HCT116 (cell line): ENCODE results near the gene NID2. TPM values are rescaled to one million over a fixed set of nuclear protein-coding genes. Genes with fewer than 3 reads are reported as not detected.

Experiments
- ATAC-seq: fragments of 200-7000 bp; cut with Tn5 transposase; 2 replicates; pipeline ENCODE4 v1.9.1; 2020; ENCODE audit warnings: mild to moderate bottlenecking, moderate library complexity
- BruUV-seq: library from RNA; stranded (reverse); fragments of 400-500 nt; replicated peaks from 2 replicates; lab custom pipeline; 2021; lab: Mats Ljungman, UMichigan
- CTCF ChIA-PET: fragments of 300-600 bp; sonication (Branson Sonifier 250); formaldehyde crosslinking; loops from one replicate; lab custom pipeline; 2021; ENCODE audit warnings: antibody characterized with exemption; lab: Charles Lee
- POLR2A ChIA-PET: fragments of 300-600, 350-600 bp; sonication (Branson Sonifier 250); formaldehyde crosslinking; loops from one replicate; lab custom pipeline; 2021; ENCODE audit warnings: antibody characterized with exemption; lab: Charles Lee
- RAD21 ChIA-PET, 2 experiments: fragments of 300-600 bp; sonication (Branson Sonifier 250); formaldehyde crosslinking; loops; one replicate each; lab custom pipeline; 2023; ENCODE audit warnings: low total read pairs in 2 of 2; ENCODE audit not compliant: uncharacterized antibody in 2 of 2, unreplicated experiment in 2 of 2, low non-redundant PET in 1 of 2; lab: Charles Lee
- DNase-seq: peaks from one replicate; pipeline ENCODE4 v3.0.0-alpha.2; 2010; ENCODE audit warnings: low read depth, low spot score
- H2AFZ ChIP-seq: fragments of 200-600 bp; shearing (Covaris generic), sonication (generic); 2 replicates; pipeline ENCODE4 v1.6.1; 2017; ENCODE audit warnings: low read depth, mixed run types, mixed read lengths, antibody characterized with exemption, low read length; ENCODE audit not compliant: poor library complexity, severe bottlenecking
- H3K27ac ChIP-seq: 2 replicates; pipeline ENCODE4 v1.5.1; 2012; ENCODE audit warnings: low read depth, low read length
- H3K27me3 ChIP-seq: fragments of 200-600 bp; sonication (generic); 2 replicates; pipeline ENCODE4 v1.6.1; 2016; ENCODE audit warnings: mixed run types, low read length, mixed read lengths; ENCODE audit not compliant: insufficient read depth
- H3K36me3 ChIP-seq, 2 experiments: fragments of 200-500 bp in 1 of 2; fragments of 200-600 bp in 1 of 2; sonication (Bioruptor generic) in 1 of 2; sonication (generic) in 1 of 2; 2 replicates each; pipeline versions ENCODE4 v1.5.1 to v1.6.1; 2014 to 2016; ENCODE audit warnings: low read length in 2 of 2, inconsistent platforms in 1 of 2, mixed read lengths in 1 of 2, mixed run types in 1 of 2; ENCODE audit not compliant: insufficient read depth in 2 of 2, control insufficient read depth in 1 of 2
- H3K4me1 ChIP-seq, 2 experiments: fragments of 200-600 bp in 1 of 2; sonication (generic) in 1 of 2; 2 replicates each; pipeline versions ENCODE4 v1.5.1 to v1.6.1; 2012 to 2017; ENCODE audit warnings: low read length in 2 of 2, inconsistent platforms in 1 of 2, mild to moderate bottlenecking in 1 of 2, mixed read lengths in 1 of 2, mixed run types in 1 of 2, moderate library complexity in 1 of 2; ENCODE audit not compliant: insufficient read depth in 2 of 2, control insufficient read depth in 1 of 2
- H3K4me2 ChIP-seq: fragments of 200-600 bp; sonication (generic); 2 replicates; pipeline ENCODE4 v1.6.1; 2017; ENCODE audit warnings: mixed run types, low read length, mixed read lengths
- H3K4me3 ChIP-seq, 2 experiments: fragments of 200-600 bp in 1 of 2; sonication (generic) in 1 of 2; replicated peaks in 1 of 2; 2 replicates each; pipeline ENCODE4 v1.5.1; 2011 to 2016; ENCODE audit warnings: low read length in 2 of 2, control low read depth in 1 of 2, low read depth in 1 of 2, mild to moderate bottlenecking in 1 of 2, mixed read lengths in 1 of 2, mixed run types in 1 of 2
- H3K79me2 ChIP-seq: fragments of 200-600 bp; sonication (generic); 2 replicates; pipeline ENCODE4 v1.6.1; 2017; ENCODE audit warnings: mild to moderate bottlenecking, mixed run types, low read length, moderate library complexity, mixed read lengths; ENCODE audit not compliant: insufficient read depth
- H3K9ac ChIP-seq: fragments of 200-600 bp; sonication (generic); 2 replicates; pipeline ENCODE4 v1.6.1; 2016; ENCODE audit warnings: low read length, mixed read lengths
- H3K9me2 ChIP-seq: fragments of 200-600 bp; sonication (generic), shearing (Covaris generic); 2 replicates; pipeline ENCODE4 v1.6.1; 2017; ENCODE audit warnings: mixed run types, mild to moderate bottlenecking, moderate library complexity; ENCODE audit not compliant: insufficient read depth
- H3K9me3 ChIP-seq, 2 experiments: fragments of 200-500 bp in 1 of 2; fragments of 200-600 bp in 1 of 2; sonication (Bioruptor generic) in 1 of 2; sonication (generic) in 1 of 2; 2 replicates each; pipeline ENCODE4 v1.6.1; 2014 to 2017; ENCODE audit warnings: low read length in 2 of 2, mixed read lengths in 2 of 2, inconsistent platforms in 1 of 2, low read depth in 1 of 2, mild to moderate bottlenecking in 1 of 2, mixed run types in 1 of 2, moderate library complexity in 1 of 2; ENCODE audit not compliant: control insufficient read depth in 1 of 2, insufficient read depth in 1 of 2
- H4K20me1 ChIP-seq: fragments of 200-600 bp; sonication (generic), shearing (Covaris generic); 2 replicates; pipeline ENCODE4 v1.6.1; 2017; ENCODE audit warnings: mixed run types, mild to moderate bottlenecking, moderate library complexity; ENCODE audit not compliant: insufficient read depth
- CBX3 ChIP-seq: IDR thresholded peaks from 2 replicates; pipeline ENCODE4 v1.6.1; 2012; ENCODE audit warnings: low read depth
- CEBPB ChIP-seq: IDR thresholded peaks from 2 replicates; pipeline ENCODE4 v1.6.1; 2012; ENCODE audit warnings: low read depth
- EGR1 ChIP-seq: IDR thresholded peaks from 2 replicates; pipeline ENCODE4 v1.6.1; 2012; ENCODE audit warnings: low read depth
- ELF1 ChIP-seq: IDR thresholded peaks from 2 replicates; pipeline ENCODE4 v1.6.1; 2012; ENCODE audit warnings: low read depth, borderline replicate concordance
- EZH2 ChIP-seq: fragments of 200-600 bp; sonication (generic); IDR thresholded peaks from 2 replicates; pipeline ENCODE4 v1.6.1; 2017; ENCODE audit warnings: antibody characterized with exemption, mixed run types
- POLR2AphosphoS5 ChIP-seq: IDR thresholded peaks from 2 replicates; pipeline ENCODE4 v1.6.1; 2011; ENCODE audit warnings: mild to moderate bottlenecking, low read depth, low read length, moderate library complexity
- RAD21 ChIP-seq: IDR thresholded peaks from 2 replicates; pipeline ENCODE4 v1.6.1; 2012; ENCODE audit warnings: low read depth, mild to moderate bottlenecking
- SIN3A ChIP-seq: IDR thresholded peaks from 2 replicates; pipeline ENCODE4 v1.6.1; 2012; ENCODE audit warnings: low read depth
- SP1 ChIP-seq: IDR thresholded peaks from 2 replicates; pipeline ENCODE4 v1.6.1; 2012; ENCODE audit warnings: low read depth
- SRF ChIP-seq: IDR thresholded peaks from 2 replicates; pipeline ENCODE4 v1.6.1; 2012; ENCODE audit warnings: low read depth
- intact Hi-C: fragments of 100-400 bp; cut with micrococcal nuclease; formaldehyde crosslinking; loops from 2 replicates; pipeline ENCODE4 v1.10.0; 2022
- total RNA-seq: library from RNA; stranded (reverse); gene quantifications from one replicate; pipeline ENCODE4 v1.2.1, GENCODE V29; 2021; ENCODE audit not compliant: unreplicated experiment
- TF ChIP-seq, protein P1 (sequence below), 3 experiments: fragments of 200-600 bp in 1 of 3; sonication (generic) in 1 of 3; IDR thresholded peaks in 2 of 3; conservative IDR thresholded peaks in 1 of 3; 2 replicates each; pipeline ENCODE4 v1.5.1; 2012 to 2017; ENCODE audit warnings: low read depth in 2 of 3, low read length in 2 of 3, antibody characterized with exemption in 1 of 3, borderline replicate concordance in 1 of 3, control low read depth in 1 of 3, mild to moderate bottlenecking in 1 of 3, mixed read lengths in 1 of 3, mixed run types in 1 of 3, moderate library complexity in 1 of 3; ENCODE audit not compliant: insufficient read depth in 1 of 3
- TF ChIP-seq, protein P2 (sequence below): IDR thresholded peaks from 2 replicates; pipeline ENCODE4 v1.6.1; 2012; ENCODE audit warnings: low read depth
- TF ChIP-seq, protein P3 (sequence below): IDR thresholded peaks from 2 replicates; pipeline ENCODE4 v1.6.1; 2012

NID2 gene
- total RNA-seq, 1 experiment from 2014 or later = 0.84 TPM

DNA sequence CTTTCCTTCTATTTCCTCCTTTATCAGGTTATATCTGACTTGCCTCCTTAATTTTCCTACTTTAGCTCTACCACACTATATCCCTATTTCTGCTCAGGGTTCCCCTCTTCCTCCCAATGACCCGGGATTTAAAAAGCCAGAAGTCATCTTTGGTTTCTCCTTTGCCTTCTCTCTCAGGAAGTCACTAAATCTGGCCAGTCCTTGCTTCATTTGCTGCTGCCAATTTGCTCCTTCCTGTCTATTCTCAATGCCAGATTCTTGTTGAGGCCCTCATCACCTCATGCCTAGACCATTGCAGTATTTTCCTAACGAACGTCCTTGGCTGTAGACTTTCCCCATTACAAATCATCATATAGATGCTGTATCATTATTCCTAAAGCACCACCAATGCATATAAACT is 26.5 kb upstream of the NID2 start:
- H3K79me2 ChIP-seq = no peaks in the 10 kb centered on the region
- TF ChIP-seq EGR1 (no peak), CBX3 (no peak), SP1 (no peak), RAD21 (no peak), ELF1 (no peak), EZH2 (no peak), CEBPB (no peak), POLR2AphosphoS5 (no peak), SRF (no peak), SIN3A (no peak)
- TF ChIP-seq, protein P1, sequence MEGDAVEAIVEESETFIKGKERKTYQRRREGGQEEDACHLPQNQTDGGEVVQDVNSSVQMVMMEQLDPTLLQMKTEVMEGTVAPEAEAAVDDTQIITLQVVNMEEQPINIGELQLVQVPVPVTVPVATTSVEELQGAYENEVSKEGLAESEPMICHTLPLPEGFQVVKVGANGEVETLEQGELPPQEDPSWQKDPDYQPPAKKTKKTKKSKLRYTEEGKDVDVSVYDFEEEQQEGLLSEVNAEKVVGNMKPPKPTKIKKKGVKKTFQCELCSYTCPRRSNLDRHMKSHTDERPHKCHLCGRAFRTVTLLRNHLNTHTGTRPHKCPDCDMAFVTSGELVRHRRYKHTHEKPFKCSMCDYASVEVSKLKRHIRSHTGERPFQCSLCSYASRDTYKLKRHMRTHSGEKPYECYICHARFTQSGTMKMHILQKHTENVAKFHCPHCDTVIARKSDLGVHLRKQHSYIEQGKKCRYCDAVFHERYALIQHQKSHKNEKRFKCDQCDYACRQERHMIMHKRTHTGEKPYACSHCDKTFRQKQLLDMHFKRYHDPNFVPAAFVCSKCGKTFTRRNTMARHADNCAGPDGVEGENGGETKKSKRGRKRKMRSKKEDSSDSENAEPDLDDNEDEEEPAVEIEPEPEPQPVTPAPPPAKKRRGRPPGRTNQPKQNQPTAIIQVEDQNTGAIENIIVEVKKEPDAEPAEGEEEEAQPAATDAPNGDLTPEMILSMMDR (IDR thresholded peaks at IDR 0.05 in 2 of 3, conservative IDR thresholded peaks at IDR 0.05 in 1 of 3; ENCODE audit: borderline replicate concordance in 1 of 3, insufficient read depth in 1 of 3, low read depth in 2 of 3, low read length in 2 of 3) = no peak
- TF ChIP-seq, protein P2, sequence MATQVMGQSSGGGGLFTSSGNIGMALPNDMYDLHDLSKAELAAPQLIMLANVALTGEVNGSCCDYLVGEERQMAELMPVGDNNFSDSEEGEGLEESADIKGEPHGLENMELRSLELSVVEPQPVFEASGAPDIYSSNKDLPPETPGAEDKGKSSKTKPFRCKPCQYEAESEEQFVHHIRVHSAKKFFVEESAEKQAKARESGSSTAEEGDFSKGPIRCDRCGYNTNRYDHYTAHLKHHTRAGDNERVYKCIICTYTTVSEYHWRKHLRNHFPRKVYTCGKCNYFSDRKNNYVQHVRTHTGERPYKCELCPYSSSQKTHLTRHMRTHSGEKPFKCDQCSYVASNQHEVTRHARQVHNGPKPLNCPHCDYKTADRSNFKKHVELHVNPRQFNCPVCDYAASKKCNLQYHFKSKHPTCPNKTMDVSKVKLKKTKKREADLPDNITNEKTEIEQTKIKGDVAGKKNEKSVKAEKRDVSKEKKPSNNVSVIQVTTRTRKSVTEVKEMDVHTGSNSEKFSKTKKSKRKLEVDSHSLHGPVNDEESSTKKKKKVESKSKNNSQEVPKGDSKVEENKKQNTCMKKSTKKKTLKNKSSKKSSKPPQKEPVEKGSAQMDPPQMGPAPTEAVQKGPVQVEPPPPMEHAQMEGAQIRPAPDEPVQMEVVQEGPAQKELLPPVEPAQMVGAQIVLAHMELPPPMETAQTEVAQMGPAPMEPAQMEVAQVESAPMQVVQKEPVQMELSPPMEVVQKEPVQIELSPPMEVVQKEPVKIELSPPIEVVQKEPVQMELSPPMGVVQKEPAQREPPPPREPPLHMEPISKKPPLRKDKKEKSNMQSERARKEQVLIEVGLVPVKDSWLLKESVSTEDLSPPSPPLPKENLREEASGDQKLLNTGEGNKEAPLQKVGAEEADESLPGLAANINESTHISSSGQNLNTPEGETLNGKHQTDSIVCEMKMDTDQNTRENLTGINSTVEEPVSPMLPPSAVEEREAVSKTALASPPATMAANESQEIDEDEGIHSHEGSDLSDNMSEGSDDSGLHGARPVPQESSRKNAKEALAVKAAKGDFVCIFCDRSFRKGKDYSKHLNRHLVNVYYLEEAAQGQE = no peak
- TF ChIP-seq, protein P3, sequence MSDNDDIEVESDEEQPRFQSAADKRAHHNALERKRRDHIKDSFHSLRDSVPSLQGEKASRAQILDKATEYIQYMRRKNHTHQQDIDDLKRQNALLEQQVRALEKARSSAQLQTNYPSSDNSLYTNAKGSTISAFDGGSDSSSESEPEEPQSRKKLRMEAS = no peak
- ChIA-PET POLR2A (no interaction called here), CTCF (no interaction called here), RAD21 (no interaction called here)
- H3K27ac ChIP-seq = no peak overlapping the region
- H3K9ac ChIP-seq = no peak overlapping the region
- H2AFZ ChIP-seq = no peak overlapping the region
- H3K4me2 ChIP-seq = no peak overlapping the region
- BruUV-seq = no TSS peak
- no peak overlapping the region for H3K4me3 ChIP-seq
- no peaks in the 10 kb centered on the region for H3K9me2 ChIP-seq
- no peaks in the 10 kb centered on the region for H4K20me1 ChIP-seq
- intact Hi-C loops = no loop called here
- ATAC-seq = no peak
- no peak for DNase-seq
- H3K9me3 ChIP-seq = no peaks in the 10 kb centered on the region
- H3K27me3 ChIP-seq = peaks cover 2% of the 10 kb centered on the region; the same call in 1 of the 2 replicates
- H3K4me1 ChIP-seq = no peaks in the 10 kb centered on the region
- H3K36me3 ChIP-seq = no peaks in the 10 kb centered on the region
